PC-3 (cell line): ENCODE measurements around the gene TAF11L5. TPM values are rescaled to one million over a fixed set of nuclear protein-coding genes. Genes with fewer than 3 reads are reported as not detected.
"Not testable (repeated sequence)": the region's sequence is repeated elsewhere in the genome, so short reads cannot be mapped to it uniquely, and the experiment has no call there.

ENCODE experiments used
- ATAC-seq: fragments of 200-7000 bp; cut with Tn5 transposase; 2 replicates; pipeline ENCODE4 v1.9.1; 2020; ENCODE audit warnings: mild to moderate bottlenecking, moderate library complexity
- BruUV-seq: library from RNA; stranded (reverse); fragments of 400-500 nt; replicated peaks from 2 replicates; lab custom pipeline; 2021; lab: Mats Ljungman, UMichigan
- CTCF ChIA-PET: fragments of 300-600 bp; sonication (Branson Sonifier 250); formaldehyde crosslinking; loops from one replicate; lab custom pipeline; 2022; ENCODE audit warnings: antibody characterized with exemption; lab: Charles Lee
- POLR2A ChIA-PET: fragments of 300-600 bp; sonication (Branson Sonifier 250); formaldehyde crosslinking; loops from one replicate; lab custom pipeline; 2022; ENCODE audit warnings: antibody characterized with exemption; ENCODE audit not compliant: unreplicated experiment; lab: Charles Lee
- DNase-seq: peaks from one replicate; pipeline ENCODE4 v3.0.0-alpha.2; 2015
- H2AFZ ChIP-seq: fragments of 300-600 bp; sonication (generic); 2 replicates; pipeline ENCODE4 v1.6.0; 2016; ENCODE audit warnings: antibody characterized with exemption, low read length
- H3F3A ChIP-seq: fragments of 300-600 bp; sonication (generic); one replicate; pipeline ENCODE4 v1.6.0; 2017; ENCODE audit warnings: antibody characterized with exemption, low read length, control low read depth, mild to moderate bottlenecking; ENCODE audit not compliant: unreplicated experiment
- H3K27ac ChIP-seq: fragments of 300-600 bp; sonication (generic); 2 replicates; pipeline ENCODE4 v1.5.1; 2016; ENCODE audit warnings: mild to moderate bottlenecking, low read length
- H3K27me3 ChIP-seq: fragments of 300-600 bp; sonication (generic); 2 replicates; pipeline ENCODE4 v1.6.1; 2016; ENCODE audit warnings: low read length, mixed read lengths
- H3K36me3 ChIP-seq: fragments of 300-600 bp; sonication (generic); 2 replicates; pipeline ENCODE4 v1.6.1; 2016; ENCODE audit warnings: low read depth, mixed run types, low read length, mixed read lengths
- H3K4me1 ChIP-seq: fragments of 300-600 bp; sonication (generic); 2 replicates; pipeline ENCODE4 v1.5.1; 2016; ENCODE audit warnings: low read length; ENCODE audit not compliant: insufficient read depth
- H3K4me2 ChIP-seq: fragments of 300-600 bp; sonication (generic); 2 replicates; pipeline ENCODE4 v1.6.0; 2016; ENCODE audit warnings: low read length
- H3K4me3 ChIP-seq: fragments of 300-600 bp; sonication (generic); 2 replicates; pipeline ENCODE4 v1.5.1; 2016; ENCODE audit warnings: mild to moderate bottlenecking, low read length, mixed read lengths
- H3K79me2 ChIP-seq: fragments of 300-600 bp; sonication (generic); 2 replicates; pipeline ENCODE4 v1.6.1; 2017; ENCODE audit warnings: low read length, mixed read lengths
- H3K9ac ChIP-seq: fragments of 300-600 bp; sonication (generic); 2 replicates; pipeline ENCODE4 v1.6.0; 2016; ENCODE audit warnings: mild to moderate bottlenecking, low read length
- H3K9me2 ChIP-seq: fragments of 300-600 bp; sonication (generic); replicated peaks from 2 replicates; pipeline ENCODE4 v1.6.1; 2016; ENCODE audit warnings: mixed run types, low read length, mixed read lengths
- H3K9me3 ChIP-seq: fragments of 300-600 bp; sonication (generic); 2 replicates; pipeline ENCODE4 v1.6.1; 2016; ENCODE audit warnings: low read length, mixed read lengths
- H4K20me1 ChIP-seq: fragments of 300-600 bp; sonication (generic); 2 replicates; pipeline ENCODE4 v1.6.1; 2016; ENCODE audit warnings: low read length, mixed read lengths
- EZH2 ChIP-seq: fragments of 300-600 bp; sonication (generic); IDR thresholded peaks from one replicate; pipeline ENCODE4 v1.6.1; 2017; ENCODE audit warnings: antibody characterized with exemption, mild to moderate bottlenecking, low read length; ENCODE audit not compliant: unreplicated experiment
- EZH2phosphoT487 ChIP-seq: fragments of 300-600 bp; sonication (generic); IDR thresholded peaks from 2 replicates; pipeline ENCODE4 v1.6.1; 2018; ENCODE audit warnings: mild to moderate bottlenecking, antibody characterized with exemption, low read length, borderline replicate concordance
- intact Hi-C: fragments of 100-400 bp; cut with micrococcal nuclease; formaldehyde crosslinking; loops from 2 replicates; pipeline ENCODE4 v1.9.0; 2023
- total RNA-seq: library from RNA; depleted of rRNA; stranded (reverse); fragments of >200 nt; gene quantifications from 2 replicates; pipeline ENCODE4 v1.2.3, GENCODE V29; 2014
- TF ChIP-seq, protein P1 (sequence below): fragments of 300-600 bp; sonication (generic); conservative IDR thresholded peaks from 2 replicates; pipeline ENCODE4 v1.5.1; 2017; ENCODE audit warnings: antibody characterized with exemption, low read depth, mild to moderate bottlenecking, low read length

Gene TAF11L5
- total RNA-seq, 1 experiment from 2014 or later, result not detected

DNA sequence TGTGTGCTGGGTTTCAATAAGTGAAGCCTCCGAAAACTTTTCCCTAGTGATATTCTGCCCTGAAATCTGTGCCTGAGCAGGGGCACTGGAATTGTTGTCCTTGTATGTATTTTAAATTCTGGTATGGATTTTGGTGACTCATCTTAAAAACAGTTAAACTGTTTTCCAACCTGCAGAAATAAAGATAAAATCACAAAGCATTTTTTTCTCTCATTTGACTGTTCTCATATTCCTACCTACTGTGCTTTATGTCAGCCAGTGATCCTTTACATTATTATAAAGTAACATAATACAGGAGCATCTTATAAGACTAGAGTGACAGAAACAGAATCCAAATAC, 37.9 kb upstream of the TAF11L5 start:
- H3K4me1 ChIP-seq, result peaks cover 12% of the 10 kb centered on the region
- H4K20me1 ChIP-seq, result no peaks in the 10 kb centered on the region
- H3K79me2 ChIP-seq, result no peaks in the 10 kb centered on the region
- TF ChIP-seq, protein P1, sequence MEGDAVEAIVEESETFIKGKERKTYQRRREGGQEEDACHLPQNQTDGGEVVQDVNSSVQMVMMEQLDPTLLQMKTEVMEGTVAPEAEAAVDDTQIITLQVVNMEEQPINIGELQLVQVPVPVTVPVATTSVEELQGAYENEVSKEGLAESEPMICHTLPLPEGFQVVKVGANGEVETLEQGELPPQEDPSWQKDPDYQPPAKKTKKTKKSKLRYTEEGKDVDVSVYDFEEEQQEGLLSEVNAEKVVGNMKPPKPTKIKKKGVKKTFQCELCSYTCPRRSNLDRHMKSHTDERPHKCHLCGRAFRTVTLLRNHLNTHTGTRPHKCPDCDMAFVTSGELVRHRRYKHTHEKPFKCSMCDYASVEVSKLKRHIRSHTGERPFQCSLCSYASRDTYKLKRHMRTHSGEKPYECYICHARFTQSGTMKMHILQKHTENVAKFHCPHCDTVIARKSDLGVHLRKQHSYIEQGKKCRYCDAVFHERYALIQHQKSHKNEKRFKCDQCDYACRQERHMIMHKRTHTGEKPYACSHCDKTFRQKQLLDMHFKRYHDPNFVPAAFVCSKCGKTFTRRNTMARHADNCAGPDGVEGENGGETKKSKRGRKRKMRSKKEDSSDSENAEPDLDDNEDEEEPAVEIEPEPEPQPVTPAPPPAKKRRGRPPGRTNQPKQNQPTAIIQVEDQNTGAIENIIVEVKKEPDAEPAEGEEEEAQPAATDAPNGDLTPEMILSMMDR, result no peak
- TF ChIP-seq EZH2 (no peak), EZH2phosphoT487 (no peak)
- BruUV-seq, result no TSS peak
- no peak overlapping the region for H3K9ac ChIP-seq
- H3K27me3 ChIP-seq, result no peaks in the 10 kb centered on the region
- H3K27ac ChIP-seq, result no peak overlapping the region
- DNase-seq, result peak; percentile 60
- H3F3A ChIP-seq, result peaks cover 6% of the 10 kb centered on the region
- H3K4me2 ChIP-seq, result peak overlapping the region; percentile 30
- no peak overlapping the region for H2AFZ ChIP-seq
- no peaks in the 10 kb centered on the region for H3K36me3 ChIP-seq
- no peaks in the 10 kb centered on the region for H3K9me3 ChIP-seq
- ATAC-seq, result peak; percentile 67
- CTCF ChIA-PET, result no interaction called here
- intact Hi-C loops, result no loop called here
- H3K4me3 ChIP-seq, result no peak overlapping the region
- POLR2A ChIA-PET, result no interaction called here
- H3K9me2 ChIP-seq, result no peaks in the 10 kb centered on the region

GRCh38 chr5:17491257-17491656, 33.8 kb upstream of the TAF11L5 start:
- H3K27ac ChIP-seq, H3K79me2 ChIP-seq, CTCF ChIA-PET, ATAC-seq, H3K9ac ChIP-seq, H3K4me3 ChIP-seq, H3K4me2 ChIP-seq, H3K36me3 ChIP-seq, H3K9me2 ChIP-seq, POLR2A ChIA-PET, H3K27me3 ChIP-seq, H3K9me3 ChIP-seq, H2AFZ ChIP-seq, BruUV-seq, intact Hi-C loops, DNase-seq, H3F3A ChIP-seq, H4K20me1 ChIP-seq: not testable (repeated sequence)
- H3K4me1 ChIP-seq, result peaks cover 12% of the 10 kb centered on the region

GRCh38 chr5:17492770-17493169, 32.3 kb upstream of the TAF11L5 start:
- no peak overlapping the region for H3K27ac ChIP-seq
- no peaks in the 10 kb centered on the region for H3K9me2 ChIP-seq
- no peak for DNase-seq
- H3K4me2 ChIP-seq, result no peak overlapping the region
- TF ChIP-seq EZH2phosphoT487, result no peak
- no peak for TF ChIP-seq EZH2
- TF ChIP-seq, protein P1, result no peak
- H4K20me1 ChIP-seq, result no peaks in the 10 kb centered on the region
- no peak overlapping the region for H2AFZ ChIP-seq
- intact Hi-C loops, result no loop called here
- no peak overlapping the region for H3K9ac ChIP-seq
- no peaks in the 10 kb centered on the region for H3K9me3 ChIP-seq
- H3K27me3 ChIP-seq, result no peaks in the 10 kb centered on the region
- POLR2A ChIA-PET, result no interaction called here
- no peak overlapping the region for H3K4me3 ChIP-seq
- H3K36me3 ChIP-seq, result no peaks in the 10 kb centered on the region
- H3K79me2 ChIP-seq, result no peaks in the 10 kb centered on the region
- CTCF ChIA-PET, result no interaction called here
- no peak for ATAC-seq
- H3K4me1 ChIP-seq, result no peaks in the 10 kb centered on the region
- BruUV-seq, result no TSS peak
- H3F3A ChIP-seq, result no peaks in the 10 kb centered on the region
